Measurements from ENCODE around the gene EFHD1.

- no peak for TF ChIP-seq CTCF (conservative IDR thresholded peaks at IDR 0.05)
- TF ChIP-seq ZFX (IDR thresholded peaks at IDR 0.05), result no peak
Measured at GRCh38 chr2:232634206-232635150, 1.1 kb downstream of the EFHD1 start.

Measured in C4-2B (cell line).